LHCN-M2 (cell line): Measurements from ENCODE around the gene HGFAC. TPM values are rescaled to one million over a fixed set of nuclear protein-coding genes. Genes with fewer than 3 reads are reported as not detected.

ENCODE experiments used
- total RNA-seq: library from RNA; depleted of rRNA; stranded (reverse); fragments of >200 nt; gene quantifications from 2 replicates; pipeline ENCODE4 v1.2.3, GENCODE V29; 2014; rRNA removed

HGFAC gene
- total RNA-seq, 1 experiment from 2014 or later: 0.40 TPM

Other genes with a start within 250 kb of the HGFAC start
- gene MSANTD1, start 192.8 kb upstream of the HGFAC start, total RNA-seq: 0.06 and 0.19 TPM in 2 replicates
- 22.1 and 24.5 TPM in 2 replicates for gene RGS12, start 148.9 kb upstream of the HGFAC start, total RNA-seq
- gene DOK7, start 21.3 kb downstream of the HGFAC start, total RNA-seq: 41.6 and 47.9 TPM in 2 replicates
- gene LRPAP1, start 90.5 kb downstream of the HGFAC start, total RNA-seq: 211 and 237 TPM in 2 replicates